Stromal cell of bone marrow (primary cell): ENCODE results near the gene CCM2.
"Not testable (repeated sequence)": the region's sequence is repeated elsewhere in the genome, so short reads cannot be mapped to it uniquely, and the experiment has no call there.

ENCODE experiments used
- DNase-seq: peaks from one replicate; pipeline ENCODE4 v3.0.0-alpha.2; 2012; ENCODE audit warnings: low read depth

Gene CCM2

GRCh38 chr7:45001138-45001694, 1.2 kb downstream of the CCM2 start:
- DNase-seq = no peak

DNA sequence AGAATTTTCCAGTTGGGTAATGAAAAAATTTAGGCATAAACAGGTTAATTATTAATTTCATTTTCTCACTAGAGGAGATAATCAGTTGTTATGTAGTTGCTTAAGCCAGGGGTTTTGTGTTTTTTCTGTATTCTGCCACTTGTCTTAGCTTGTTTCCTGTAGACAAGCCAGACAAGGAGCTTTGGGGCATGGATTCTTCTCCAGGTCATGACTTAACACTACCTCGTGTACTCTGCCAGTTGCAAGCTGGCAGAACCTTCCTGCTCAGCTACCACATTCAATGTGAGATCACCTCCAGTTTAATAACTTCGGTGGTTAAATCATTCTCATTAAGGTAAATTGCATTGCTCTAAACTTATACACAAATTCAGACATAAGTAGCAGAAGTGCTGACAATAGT, 1.8 kb downstream of the CCM2 start:
- no peak for DNase-seq

- no peak for DNase-seq
Measured at GRCh38 chr7:45003789-45004188, 3.8 kb downstream of the CCM2 start.

- no peak for DNase-seq
Measured at GRCh38 chr7:45007106-45007505, 7.1 kb downstream of the CCM2 start.

DNA sequence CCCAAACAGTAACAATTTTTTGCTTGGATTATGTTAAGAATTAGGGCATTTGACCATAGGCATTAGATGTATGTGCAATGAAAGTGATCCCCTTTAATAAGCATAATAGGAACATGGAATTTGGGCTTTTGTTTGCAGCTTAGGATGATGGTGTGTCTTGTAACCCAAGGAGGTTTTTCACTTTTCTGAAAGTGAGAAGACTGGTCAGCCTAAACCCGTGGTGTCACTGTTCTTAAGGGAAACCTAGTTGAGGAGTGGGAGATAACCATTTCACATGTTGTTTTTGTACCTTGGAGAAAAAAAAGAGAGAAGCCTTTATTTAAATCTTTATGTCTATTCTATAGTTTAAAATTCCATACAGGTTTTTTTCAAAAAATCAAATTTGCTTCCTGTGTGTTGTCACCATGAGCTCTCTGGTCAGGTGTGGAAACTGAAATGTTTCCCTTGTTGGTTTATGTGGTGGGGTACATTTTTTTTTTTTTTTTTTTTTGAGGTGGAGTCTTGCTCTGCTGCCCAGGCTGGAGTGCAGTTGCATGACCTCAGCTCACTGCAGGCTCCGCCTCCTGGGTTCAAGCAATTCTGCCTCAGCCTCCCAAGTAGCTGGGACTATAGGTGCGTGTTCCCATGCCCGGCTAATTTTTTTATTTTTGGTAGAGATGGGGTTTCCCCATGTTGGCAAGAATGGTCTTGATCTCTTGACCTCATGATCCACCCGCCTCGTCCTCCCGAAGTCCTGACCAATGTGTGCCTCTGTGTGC, 7.7 kb downstream of the CCM2 start:
- DNase-seq = no peak

GRCh38 chr7:45013465-45013967, 13.5 kb downstream of the CCM2 start:
- no peak for DNase-seq

DNA sequence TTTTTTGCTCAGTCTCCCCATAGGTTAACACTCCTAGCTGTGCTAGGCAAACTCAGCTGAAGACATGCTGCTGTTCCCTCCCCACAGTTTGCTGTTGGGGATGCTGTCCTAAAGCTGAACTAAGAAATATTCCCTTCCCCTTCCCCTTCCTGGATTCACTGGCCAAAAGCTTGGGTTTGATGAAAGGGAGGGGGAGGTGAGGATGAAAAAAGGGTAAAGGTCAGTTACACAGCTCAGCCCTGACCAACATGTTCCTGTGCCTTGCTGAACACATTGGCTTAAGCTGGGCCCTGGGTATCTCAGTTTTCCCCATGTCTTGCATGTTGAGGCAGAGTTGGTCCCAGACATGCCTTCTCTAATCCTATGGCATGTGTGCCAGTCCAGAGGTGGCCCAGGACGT, 15.3 kb downstream of the CCM2 start:
- DNase-seq = no peak

DNA sequence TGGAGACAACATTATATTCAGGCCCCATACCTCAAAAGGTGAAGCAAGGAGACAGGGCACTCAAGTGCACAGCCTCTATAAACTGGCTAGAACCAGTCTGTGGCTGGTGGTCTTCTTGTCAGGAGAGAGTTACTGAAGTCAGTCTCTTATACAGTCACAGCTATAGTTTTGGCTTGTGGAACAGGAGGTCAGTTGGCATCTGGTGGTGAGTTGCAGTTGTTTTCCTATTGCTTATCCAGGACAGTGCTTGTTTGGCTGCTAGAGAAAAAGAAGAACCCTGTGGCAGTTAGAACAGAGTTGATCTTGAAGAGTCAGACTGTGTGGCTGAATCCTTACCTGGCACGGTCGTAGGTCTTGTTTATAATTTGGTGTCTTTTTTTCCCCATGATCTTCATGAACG, 17.3 kb downstream of the CCM2 start:
- DNase-seq = no peak

DNA sequence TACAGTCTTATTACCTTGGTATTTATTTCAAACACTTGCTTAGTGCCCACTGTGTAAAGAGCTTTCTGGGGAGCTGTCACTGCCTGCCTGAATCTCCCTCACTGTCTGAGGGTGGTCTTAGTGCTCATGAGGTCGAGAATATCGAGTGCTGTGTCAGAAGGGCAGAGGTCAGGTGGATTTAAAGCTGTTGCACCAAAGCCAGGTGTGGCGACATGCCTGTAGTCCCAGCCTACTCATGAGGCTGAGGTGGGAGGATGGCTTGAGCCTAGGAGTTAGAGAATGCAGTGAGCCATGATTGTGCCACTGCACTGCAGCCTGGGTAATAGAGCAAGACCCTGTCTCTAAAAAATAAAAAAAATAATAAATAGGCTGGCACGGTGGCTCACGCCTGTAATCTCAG, 20.9 kb downstream of the CCM2 start:
- no peak for DNase-seq

- no peak for DNase-seq
Measured at GRCh38 chr7:45021604-45022296, 21.7 kb downstream of the CCM2 start.

DNA sequence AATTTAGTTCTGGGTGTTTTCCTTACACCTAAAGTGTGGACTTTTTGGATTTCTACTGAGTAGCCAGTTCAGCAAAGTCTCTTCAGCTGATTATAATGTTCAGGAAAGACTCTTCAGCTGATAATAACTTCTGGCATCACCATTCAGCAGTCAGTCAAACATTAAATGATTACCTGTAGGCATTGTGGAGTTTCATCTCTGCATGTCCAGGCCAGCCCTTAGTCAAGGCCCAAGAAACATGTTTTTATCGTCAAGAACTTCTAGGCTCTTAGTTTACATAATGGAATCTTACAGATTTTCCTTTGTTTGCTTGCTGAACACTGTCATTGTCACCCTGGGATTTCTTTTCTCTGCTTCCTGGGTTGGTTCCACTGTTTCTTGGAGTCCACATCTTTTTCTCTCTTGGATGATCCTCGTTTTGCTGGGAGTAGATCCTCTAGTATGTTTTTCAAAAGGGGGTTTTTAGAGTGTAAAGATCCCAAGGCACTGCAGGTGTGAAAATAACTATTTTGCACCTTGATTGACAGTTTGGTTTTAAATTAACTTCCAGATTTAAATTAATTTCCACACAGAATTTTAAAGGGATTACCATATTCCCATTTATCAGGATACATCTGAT, 24.2 kb downstream of the CCM2 start:
- DNase-seq = no peak

GRCh38 chr7:45025473-45025872, 25.5 kb downstream of the CCM2 start:
- not testable (repeated sequence) for DNase-seq

DNA sequence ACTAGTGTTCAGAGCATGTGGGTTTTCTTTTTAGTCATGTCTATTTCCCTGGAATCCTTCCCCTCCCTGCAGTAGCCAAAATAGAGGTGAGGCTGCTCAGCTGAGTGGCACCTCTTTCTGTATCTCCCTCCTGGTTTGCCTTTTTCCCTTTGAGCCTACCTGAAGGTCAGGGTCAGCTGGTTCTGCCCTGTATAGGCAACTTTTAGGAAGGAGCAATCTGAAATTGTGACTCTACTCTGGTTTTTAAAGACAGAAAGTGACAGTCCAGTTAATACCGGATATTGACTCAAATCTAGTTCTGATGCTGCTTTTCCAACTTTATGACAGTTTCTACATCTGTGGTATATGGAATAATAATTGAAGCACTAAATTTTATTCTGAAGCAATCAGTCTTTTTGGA, 26.0 kb downstream of the CCM2 start:
- no peak for DNase-seq

DNA sequence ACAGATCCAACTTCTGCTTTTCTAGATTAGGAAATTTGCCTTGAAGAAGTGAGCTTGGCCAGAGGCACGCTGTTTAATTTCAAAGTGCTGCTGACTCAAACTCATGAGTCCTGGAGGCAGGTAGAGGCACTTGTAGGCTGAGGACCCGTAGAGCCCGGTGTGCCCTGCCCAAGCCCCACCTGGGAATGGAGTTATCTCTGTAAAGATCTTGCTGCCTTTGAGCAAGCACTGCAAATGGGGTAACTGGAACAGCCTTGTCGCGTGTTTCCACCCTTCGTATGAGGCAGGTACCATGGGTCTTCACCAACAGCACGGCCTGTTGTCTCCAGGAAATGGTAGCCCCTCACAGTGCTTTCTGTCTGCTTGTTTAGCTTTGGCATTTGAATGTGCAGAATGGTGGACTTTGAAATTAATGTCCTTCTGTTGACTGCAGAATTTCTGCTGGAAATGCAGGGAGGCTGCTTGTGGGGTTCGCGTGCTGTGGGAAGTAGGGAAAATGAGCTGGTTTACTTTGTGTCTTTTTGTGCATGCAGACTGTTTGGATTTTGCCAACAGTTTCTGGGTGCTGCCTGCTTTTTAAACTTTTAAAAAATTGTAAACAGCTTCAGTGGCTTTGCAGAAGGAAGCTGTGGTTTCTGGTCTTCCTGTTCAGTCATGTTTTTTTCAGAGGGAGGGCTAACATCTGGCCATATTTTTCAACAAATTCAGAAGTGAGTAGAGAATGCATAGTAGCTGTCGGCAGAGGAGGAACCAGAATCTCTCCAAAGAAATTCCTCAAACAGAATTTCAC, 27.2 kb downstream of the CCM2 start:
- no peak for DNase-seq

DNA sequence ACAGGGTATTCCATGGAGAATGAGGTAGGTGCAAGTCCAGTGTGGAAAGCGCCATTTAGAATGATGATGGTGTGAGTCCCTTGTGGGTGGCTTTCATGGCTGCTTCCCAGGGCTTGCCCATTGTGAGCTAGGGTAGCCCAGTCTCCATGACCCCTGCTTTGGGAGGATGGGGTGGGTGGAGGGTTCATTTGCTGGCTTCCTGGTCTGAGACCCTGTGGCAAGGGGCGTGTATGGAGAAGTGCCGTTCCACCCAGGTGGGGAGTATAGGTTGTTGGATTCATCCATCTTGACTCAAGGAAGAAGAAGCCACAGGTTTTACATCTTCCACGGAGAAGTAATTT, 27.7 kb downstream of the CCM2 start:
- no peak for DNase-seq

DNA sequence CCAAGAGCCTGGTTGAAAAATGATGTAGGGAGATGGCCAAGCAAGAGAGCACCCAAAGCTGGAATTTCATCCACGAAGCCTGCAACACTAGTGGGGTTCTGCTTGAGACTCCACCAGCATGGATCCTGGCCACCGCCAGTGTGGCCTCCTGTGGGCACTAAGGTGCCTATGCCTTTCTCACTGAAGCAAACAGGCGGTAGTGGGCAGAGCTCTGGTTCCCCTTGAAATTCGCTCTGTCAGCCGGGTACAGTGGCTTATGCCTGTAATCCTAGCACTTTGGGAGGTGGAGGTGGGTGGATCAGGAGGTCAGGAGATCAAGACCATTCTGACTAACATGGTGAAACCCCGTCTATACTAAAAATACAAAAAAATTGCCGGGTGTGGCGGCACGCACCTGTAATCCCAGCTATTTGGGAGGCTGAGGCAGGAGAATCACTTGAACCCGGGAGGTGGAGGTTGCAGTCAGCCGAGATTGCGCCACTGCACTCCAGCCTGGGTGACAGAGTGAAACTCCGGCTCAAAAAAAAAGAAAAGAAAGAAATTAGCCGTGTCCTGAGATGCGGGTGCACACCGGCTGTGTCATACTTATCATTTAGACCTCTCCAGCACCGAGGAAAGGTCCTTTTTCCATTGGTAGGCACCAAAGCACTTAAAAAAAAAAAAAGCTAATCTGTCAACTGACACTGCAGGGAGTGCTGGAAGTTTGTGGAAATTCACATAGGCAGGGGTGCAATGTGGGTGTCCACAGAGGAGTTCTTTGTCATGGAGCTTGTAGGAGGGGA, 28.3 kb downstream of the CCM2 start:
- no peak for DNase-seq

- DNase-seq = no peak
Measured at GRCh38 chr7:45028920-45029344, 28.9 kb downstream of the CCM2 start.

- DNase-seq = no peak
Measured at GRCh38 chr7:45031829-45032228, 31.8 kb downstream of the CCM2 start.

GRCh38 chr7:45032421-45032820, 32.4 kb downstream of the CCM2 start:
- no peak for DNase-seq

GRCh38 chr7:45033261-45033930, 33.4 kb downstream of the CCM2 start:
- peak; percentile 57 for DNase-seq

- no peak for DNase-seq
Measured at GRCh38 chr7:45033931-45034290, 33.9 kb downstream of the CCM2 start.
